GM12892 (cell line): ENCODE measurements around the gene ERVFRD-1.

Experiments used
- POLR2A ChIP-seq: IDR thresholded peaks from 2 replicates; pipeline ENCODE4 v1.6.1; 2011; ENCODE audit warnings: low read depth, low read length, control low read depth
- POLR2AphosphoS5 ChIP-seq: IDR thresholded peaks from 2 replicates; pipeline ENCODE4 v1.6.1; 2011; ENCODE audit warnings: low read depth, low read length, control low read depth

- no peak for TF ChIP-seq POLR2AphosphoS5
- TF ChIP-seq POLR2A: no peak
These were observed 48.8 kb downstream of the ERVFRD-1 start for GRCh38 chr6:11062715-11063114.
